ENCODE results near the gene DROSHA.

Gene DROSHA

GRCh38 chr5:31574772-31575171, 42.9 kb upstream of the DROSHA start:
- H3K36me3 ChIP-seq (ENCODE audit: control insufficient read depth, low read length): no peaks in the 10 kb centered on the region
- H3K4me3 ChIP-seq (ENCODE audit: low read length): no peak overlapping the region
- H3K27ac ChIP-seq (ENCODE audit: low read depth, low read length): no peak overlapping the region
- no peaks in the 10 kb centered on the region for H3K9me2 ChIP-seq (replicated peaks; ENCODE audit: control insufficient read depth, low read length)
- peaks cover 8% of the 10 kb centered on the region; the same call in 1 of the 2 replicates for H3K27me3 ChIP-seq (ENCODE audit: control insufficient read depth, low read length)
- no peak for TF ChIP-seq EZH2phosphoT487 (IDR thresholded peaks at IDR 0.05; ENCODE audit: borderline replicate concordance, low read length)
- TF ChIP-seq CTCF (IDR thresholded peaks at IDR 0.05; ENCODE audit: low read depth, low read length, poor library complexity, severe bottlenecking): no peak
- H3K9me3 ChIP-seq (ENCODE audit: control insufficient read depth, insufficient read depth, low read length): no peaks in the 10 kb centered on the region
- no peaks in the 10 kb centered on the region for H3F3A ChIP-seq (ENCODE audit: control insufficient read depth, insufficient read depth)
- no peaks in the 10 kb centered on the region for H3K4me1 ChIP-seq (ENCODE audit: control insufficient read depth, low read length)
- H3K4me2 ChIP-seq (ENCODE audit: low read length): no peak overlapping the region
- H3K79me2 ChIP-seq (ENCODE audit: control insufficient read depth, low read length): no peaks in the 10 kb centered on the region
- no peaks in the 10 kb centered on the region for H4K20me1 ChIP-seq (ENCODE audit: control insufficient read depth, insufficient read depth, low read depth, low read length)

GRCh38 chr5:31573494-31574142, 41.7 kb upstream of the DROSHA start:
- TF ChIP-seq EZH2phosphoT487 (IDR thresholded peaks at IDR 0.05; ENCODE audit: borderline replicate concordance, low read length): no peak
- no peak overlapping the region for H3K4me2 ChIP-seq (ENCODE audit: low read length)

GRCh38 chr5:31569068-31569467, 37.2 kb upstream of the DROSHA start:
- no peaks in the 10 kb centered on the region; the same call in 1 of the 2 replicates for H3K27me3 ChIP-seq (ENCODE audit: control insufficient read depth, low read length)
- no peaks in the 10 kb centered on the region for H3K4me1 ChIP-seq (ENCODE audit: control insufficient read depth, low read length)

More at GRCh38 chr5:31573494-31574142, 41.7 kb upstream of the DROSHA start:
- Histone ChIP-seq H3K36me3 (ENCODE audit: control insufficient read depth, low read length) (no peaks in the 10 kb centered on the region), H3F3A (ENCODE audit: control insufficient read depth, insufficient read depth) (no peaks in the 10 kb centered on the region), H3K9me3 (ENCODE audit: control insufficient read depth, insufficient read depth, low read length) (no peaks in the 10 kb centered on the region), H3K79me2 (ENCODE audit: control insufficient read depth, low read length) (no peaks in the 10 kb centered on the region), H3K27ac (ENCODE audit: low read depth, low read length) (no peak overlapping the region), H3K4me1 (ENCODE audit: control insufficient read depth, low read length) (no peaks in the 10 kb centered on the region), H3K4me3 (ENCODE audit: low read length) (no peak overlapping the region), H3K9me2 (replicated peaks; ENCODE audit: control insufficient read depth, low read length) (no peaks in the 10 kb centered on the region), H4K20me1 (ENCODE audit: control insufficient read depth, insufficient read depth, low read depth, low read length) (no peaks in the 10 kb centered on the region), H3K27me3 (ENCODE audit: control insufficient read depth, low read length) (peaks cover 8% of the 10 kb centered on the region; the same call in 1 of the 2 replicates)

More at GRCh38 chr5:31569068-31569467, 37.2 kb upstream of the DROSHA start:
- Histone ChIP-seq H3K4me2 (ENCODE audit: low read length) (no peak overlapping the region), H3K79me2 (ENCODE audit: control insufficient read depth, low read length) (no peaks in the 10 kb centered on the region), H3K36me3 (ENCODE audit: control insufficient read depth, low read length) (no peaks in the 10 kb centered on the region), H3F3A (ENCODE audit: control insufficient read depth, insufficient read depth) (no peaks in the 10 kb centered on the region), H3K4me3 (ENCODE audit: low read length) (no peak overlapping the region), H3K27ac (ENCODE audit: low read depth, low read length) (no peak overlapping the region), H3K9me3 (ENCODE audit: control insufficient read depth, insufficient read depth, low read length) (peaks cover 9% of the 10 kb centered on the region; the same call in 1 of the 2 replicates), H3K9me2 (replicated peaks; ENCODE audit: control insufficient read depth, low read length) (no peaks in the 10 kb centered on the region), H4K20me1 (ENCODE audit: control insufficient read depth, insufficient read depth, low read depth, low read length) (no peaks in the 10 kb centered on the region)
- TF ChIP-seq CTCF (IDR thresholded peaks at IDR 0.05; ENCODE audit: low read depth, low read length, poor library complexity, severe bottlenecking): no peak
- TF ChIP-seq EZH2phosphoT487 (IDR thresholded peaks at IDR 0.05; ENCODE audit: borderline replicate concordance, low read length): no peak
